ENCODE data around the gene DCTN2.

The DCTN2 gene

DNA sequence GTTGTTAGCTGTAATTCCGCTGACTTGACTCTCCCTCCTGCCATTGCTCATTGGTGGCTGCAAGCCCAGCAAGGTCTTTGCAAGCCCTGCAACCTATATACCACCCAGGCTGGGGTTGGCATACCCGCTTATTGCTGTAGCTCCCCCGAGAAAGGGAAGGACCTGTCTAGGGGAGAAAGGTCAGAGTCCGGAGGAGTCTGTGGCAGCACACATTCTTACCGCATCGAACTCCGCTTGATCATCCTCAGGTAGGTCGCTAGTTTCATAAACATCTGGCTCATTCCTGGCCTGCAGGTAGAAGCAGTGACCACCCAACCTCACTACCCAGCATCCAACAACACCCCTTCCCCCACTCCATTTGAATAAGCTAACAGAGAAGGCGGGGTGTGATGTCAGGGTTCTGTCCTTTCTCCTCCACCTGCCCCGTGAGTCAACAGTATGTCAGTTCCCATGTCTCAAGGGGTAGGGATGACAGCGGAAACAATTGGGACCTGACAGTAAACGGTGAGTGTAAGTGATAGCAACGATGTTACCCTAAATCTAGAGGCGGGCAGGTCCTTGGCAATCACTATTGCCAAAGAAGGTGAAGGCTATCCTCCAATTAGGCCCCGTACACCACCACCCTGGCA lies 1.1 kb downstream of the DCTN2 start:
- H3K9me3 ChIP-seq (ENCODE audit: severe bottlenecking) = no peaks in the 10 kb centered on the region
- no peak for DNase-seq
- H3K36me3 ChIP-seq = peaks cover 25% of the 10 kb centered on the region
- no peaks in the 10 kb centered on the region for H3K27me3 ChIP-seq (ENCODE audit: insufficient read depth, low read depth, severe bottlenecking)
- peak overlapping the region; percentile 90 for H3K4me3 ChIP-seq (ENCODE audit: low read depth, low read length)
- peak overlapping the region; percentile 91 for H3K27ac ChIP-seq
- TF ChIP-seq, protein P1, sequence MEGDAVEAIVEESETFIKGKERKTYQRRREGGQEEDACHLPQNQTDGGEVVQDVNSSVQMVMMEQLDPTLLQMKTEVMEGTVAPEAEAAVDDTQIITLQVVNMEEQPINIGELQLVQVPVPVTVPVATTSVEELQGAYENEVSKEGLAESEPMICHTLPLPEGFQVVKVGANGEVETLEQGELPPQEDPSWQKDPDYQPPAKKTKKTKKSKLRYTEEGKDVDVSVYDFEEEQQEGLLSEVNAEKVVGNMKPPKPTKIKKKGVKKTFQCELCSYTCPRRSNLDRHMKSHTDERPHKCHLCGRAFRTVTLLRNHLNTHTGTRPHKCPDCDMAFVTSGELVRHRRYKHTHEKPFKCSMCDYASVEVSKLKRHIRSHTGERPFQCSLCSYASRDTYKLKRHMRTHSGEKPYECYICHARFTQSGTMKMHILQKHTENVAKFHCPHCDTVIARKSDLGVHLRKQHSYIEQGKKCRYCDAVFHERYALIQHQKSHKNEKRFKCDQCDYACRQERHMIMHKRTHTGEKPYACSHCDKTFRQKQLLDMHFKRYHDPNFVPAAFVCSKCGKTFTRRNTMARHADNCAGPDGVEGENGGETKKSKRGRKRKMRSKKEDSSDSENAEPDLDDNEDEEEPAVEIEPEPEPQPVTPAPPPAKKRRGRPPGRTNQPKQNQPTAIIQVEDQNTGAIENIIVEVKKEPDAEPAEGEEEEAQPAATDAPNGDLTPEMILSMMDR (IDR thresholded peaks at IDR 0.05; ENCODE audit: low read depth, low read length) = no peak

- H3K27me3 ChIP-seq (ENCODE audit: insufficient read depth, low read depth, severe bottlenecking) = no peaks in the 10 kb centered on the region
- TF ChIP-seq, protein P1 (IDR thresholded peaks at IDR 0.05; ENCODE audit: low read depth, low read length) = no peak
- no peak overlapping the region for H3K27ac ChIP-seq
- H3K4me3 ChIP-seq (ENCODE audit: low read depth, low read length) = no peak overlapping the region
- no peak for DNase-seq
- H3K36me3 ChIP-seq = peaks cover 37% of the 10 kb centered on the region
- H3K9me3 ChIP-seq (ENCODE audit: severe bottlenecking) = no peaks in the 10 kb centered on the region
Observed at GRCh38 chr12:57543581-57543980, 3.4 kb downstream of the DCTN2 start.

- no peak for DNase-seq
- no peaks in the 10 kb centered on the region for H3K27me3 ChIP-seq (ENCODE audit: insufficient read depth, low read depth, severe bottlenecking)
- no peak overlapping the region for H3K4me3 ChIP-seq (ENCODE audit: low read depth, low read length)
- no peaks in the 10 kb centered on the region for H3K9me3 ChIP-seq (ENCODE audit: severe bottlenecking)
- TF ChIP-seq, protein P1 (IDR thresholded peaks at IDR 0.05; ENCODE audit: low read depth, low read length) = no peak
- peak overlapping the region; percentile 51 for H3K27ac ChIP-seq
- peaks cover 50% of the 10 kb centered on the region for H3K36me3 ChIP-seq
Observed at GRCh38 chr12:57541717-57542116, 5.3 kb downstream of the DCTN2 start.

DNA sequence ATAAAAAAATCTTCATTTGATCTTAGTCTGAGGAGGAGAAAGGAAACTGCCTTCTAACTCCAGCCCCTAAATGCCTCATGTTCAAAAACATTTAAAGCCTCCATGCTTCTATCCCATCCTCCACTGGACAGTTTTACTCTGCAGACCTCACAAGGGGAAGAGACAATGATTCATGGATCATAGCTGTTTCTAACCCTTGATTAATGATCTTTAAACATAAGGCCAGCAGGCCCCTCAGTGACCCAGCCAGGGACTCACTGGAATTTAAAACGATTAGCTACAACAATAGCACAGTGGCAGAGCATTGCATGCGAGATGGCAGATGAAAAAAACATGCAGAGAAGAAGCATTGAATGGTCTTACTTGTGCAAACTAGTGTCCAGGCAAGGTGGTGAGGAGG lies 6.0 kb downstream of the DCTN2 start:
- TF ChIP-seq, protein P1 (IDR thresholded peaks at IDR 0.05; ENCODE audit: low read depth, low read length) = no peak

DNA sequence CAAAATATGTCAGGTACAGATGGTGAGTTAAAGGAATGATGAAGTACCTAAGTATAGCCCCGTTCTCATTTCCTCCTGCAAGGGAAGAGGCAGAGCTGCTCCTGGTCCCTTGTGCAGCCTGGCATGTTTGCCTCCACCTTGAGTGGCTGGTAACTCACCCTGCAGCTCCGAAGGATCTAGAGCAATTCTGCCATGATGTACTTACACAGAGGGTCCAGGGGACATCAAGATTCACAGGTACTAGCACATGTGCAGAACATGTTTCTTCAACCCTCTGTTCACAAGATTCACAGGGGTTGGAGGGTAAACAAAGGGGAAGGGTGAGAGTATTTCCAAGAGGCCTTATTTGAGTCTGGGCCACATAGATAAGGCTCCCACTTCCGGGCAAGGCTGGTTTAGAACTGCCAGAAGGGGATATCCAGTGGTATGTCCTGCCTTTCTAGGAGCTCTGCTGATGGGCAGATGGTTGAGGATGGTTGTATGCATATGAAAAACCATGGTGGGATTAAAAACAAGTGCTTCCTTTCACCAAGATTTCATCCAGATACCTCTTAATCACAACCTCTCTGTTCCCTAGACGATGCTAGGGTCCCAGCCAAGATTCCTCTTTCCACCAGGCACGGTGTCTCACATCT lies 7.7 kb downstream of the DCTN2 start:
- TF ChIP-seq, protein P1 (IDR thresholded peaks at IDR 0.05; ENCODE audit: low read depth, low read length) = no peak
- Histone ChIP-seq H3K4me3 (ENCODE audit: low read depth, low read length) (no peak overlapping the region), H3K27ac (no peak overlapping the region), H3K36me3 (peaks cover 64% of the 10 kb centered on the region), H3K27me3 (ENCODE audit: insufficient read depth, low read depth, severe bottlenecking) (no peaks in the 10 kb centered on the region), H3K9me3 (ENCODE audit: severe bottlenecking) (no peaks in the 10 kb centered on the region)
- DNase-seq = no peak

More for the DNA sequence above, 6.0 kb downstream of the DCTN2 start:
- peak; percentile 38 for DNase-seq
- H3K27ac ChIP-seq = peak overlapping the region; percentile 51
- peaks cover 57% of the 10 kb centered on the region for H3K36me3 ChIP-seq
- no peak overlapping the region for H3K4me3 ChIP-seq (ENCODE audit: low read depth, low read length)
- no peaks in the 10 kb centered on the region for H3K9me3 ChIP-seq (ENCODE audit: severe bottlenecking)
- H3K27me3 ChIP-seq (ENCODE audit: insufficient read depth, low read depth, severe bottlenecking) = no peaks in the 10 kb centered on the region

All from WERI-Rb-1 (cell line).